SK-N-SH (cell line): ENCODE measurements around the gene C1QL1. TPM values are rescaled to one million over a fixed set of nuclear protein-coding genes. Genes with fewer than 3 reads are reported as not detected.

Experiments
- CTCF ChIA-PET: fragments of 300-600, 350-600 bp; formaldehyde crosslinking; extraction: SDS; loops from one replicate; lab custom pipeline; 2021; lab: Yijun Ruan, JAX
- POLR2A ChIA-PET: fragments of 350-600 bp; sonication (Branson Sonifier 250); formaldehyde crosslinking; extraction: SDS; loops from one replicate; lab custom pipeline; 2020; ENCODE audit warnings: antibody characterized with exemption, inconsistent platforms; lab: Yijun Ruan, JAX
- DNase-seq: peaks from one replicate; pipeline ENCODE4 v3.0.0; 2012
- H2AFZ ChIP-seq: fragments of 200-600 bp; sonication (generic); 2 replicates; pipeline ENCODE4 v1.8.1; 2016; ENCODE audit warnings: antibody characterized with exemption, mild to moderate bottlenecking, low read depth
- H3F3A ChIP-seq: fragments of 200-600 bp; sonication (generic); replicated peaks from 2 replicates; pipeline ENCODE3; 2016; ENCODE audit warnings: antibody characterized with exemption, mild to moderate bottlenecking; ENCODE audit not compliant: insufficient read depth
- H3K27ac ChIP-seq, 2 experiments: fragments of 200-500 bp in 1 of 2; fragments of 200-600 bp in 1 of 2; sonication (Bioruptor generic) in 1 of 2; sonication (generic), shearing (Covaris generic) in 1 of 2; 2 replicates each; pipeline versions ENCODE4 v1.5.1 to v1.6.1; 2014 to 2016; ENCODE audit warnings: low read depth in 2 of 2, inconsistent platforms in 1 of 2, low read length in 1 of 2, mild to moderate bottlenecking in 1 of 2, mixed read lengths in 1 of 2
- H3K27me3 ChIP-seq: fragments of 200-600 bp; sonication (generic), shearing (Covaris generic); 2 replicates; pipeline ENCODE4 v1.6.1; 2016; ENCODE audit warnings: mixed run types; ENCODE audit not compliant: insufficient read depth
- H3K36me3 ChIP-seq, 2 experiments: fragments of 200-500 bp in 1 of 2; fragments of 200-600 bp in 1 of 2; sonication (Bioruptor generic) in 1 of 2; sonication (generic) in 1 of 2; replicated peaks in 1 of 2; 2 replicates each; pipeline versions ENCODE3 to v1.5.1; 2014 to 2016; ENCODE audit warnings: low read length in 1 of 2, mild to moderate bottlenecking in 1 of 2; ENCODE audit not compliant: insufficient read depth in 2 of 2, control insufficient read depth in 1 of 2
- H3K4me1 ChIP-seq, 2 experiments: fragments of 200-500 bp in 1 of 2; fragments of 200-600 bp in 1 of 2; sonication (Bioruptor generic) in 1 of 2; sonication (generic), shearing (Covaris generic) in 1 of 2; 2 replicates each; pipeline versions ENCODE4 v1.5.1 to v1.6.1; 2014 to 2016; ENCODE audit warnings: low read depth in 1 of 2, low read length in 1 of 2, mixed run types in 1 of 2; ENCODE audit not compliant: insufficient read depth in 2 of 2, control insufficient read depth in 1 of 2
- H3K4me2 ChIP-seq: fragments of 200-600 bp; sonication (generic), shearing (Covaris generic); 2 replicates; pipeline ENCODE4 v1.6.1; 2017; ENCODE audit warnings: mixed run types
- H3K4me3 ChIP-seq, 2 experiments: fragments of 200-500 bp in 1 of 2; fragments of 200-600 bp in 1 of 2; sonication (Bioruptor generic) in 1 of 2; sonication (generic), shearing (Covaris generic) in 1 of 2; 2 replicates each; pipeline versions ENCODE4 v1.5.1 to v1.8.1; 2014 to 2016; ENCODE audit warnings: low read depth in 2 of 2, inconsistent platforms in 1 of 2, low read length in 1 of 2, mild to moderate bottlenecking in 1 of 2, mixed read lengths in 1 of 2, moderate library complexity in 1 of 2
- H3K79me2 ChIP-seq: fragments of 200-600 bp; sonication (generic); 2 replicates; pipeline ENCODE4 v1.8.1; 2017; ENCODE audit warnings: mild to moderate bottlenecking; ENCODE audit not compliant: insufficient read depth
- H3K9ac ChIP-seq: fragments of 200-600 bp; sonication (generic); 2 replicates; pipeline ENCODE4 v1.6.1; 2017; ENCODE audit warnings: mixed run types
- H3K9me2 ChIP-seq: fragments of 200-600 bp; sonication (generic); 2 replicates; pipeline ENCODE4 v1.6.1; 2017; ENCODE audit warnings: mixed run types
- H3K9me3 ChIP-seq: fragments of 200-600 bp; sonication (generic); 2 replicates; pipeline ENCODE4 v1.6.1; 2017; ENCODE audit warnings: mixed run types, mild to moderate bottlenecking, moderate library complexity
- H4K20me1 ChIP-seq: fragments of 200-600 bp; sonication (generic); 2 replicates; pipeline ENCODE4 v1.6.1; 2017; ENCODE audit warnings: mild to moderate bottlenecking, mixed run types; ENCODE audit not compliant: insufficient read depth
- CHD2 ChIP-seq: fragments of 150-350 bp; IDR thresholded peaks from 2 replicates; pipeline ENCODE4 v1.6.1; 2018; ENCODE audit warnings: low read length; ENCODE audit not compliant: partially characterized antibody
- GABPA ChIP-seq: IDR thresholded peaks from 2 replicates; pipeline ENCODE4 v1.4.0; 2012; ENCODE audit warnings: low read depth, mild to moderate bottlenecking
- JUND ChIP-seq: IDR thresholded peaks from 2 replicates; pipeline ENCODE4 v1.4.0; 2012
- MEF2A ChIP-seq: IDR thresholded peaks from 2 replicates; pipeline ENCODE4 v1.4.0; 2012; ENCODE audit warnings: low read depth, borderline replicate concordance
- NRF1 ChIP-seq: IDR thresholded peaks from 2 replicates; pipeline ENCODE4 v1.6.1; 2012; ENCODE audit warnings: low read depth, mild to moderate bottlenecking, low read length
- RFX5 ChIP-seq: IDR thresholded peaks from 2 replicates; pipeline ENCODE4 v1.6.1; 2012; ENCODE audit warnings: mild to moderate bottlenecking, improper control_type of control experiment, low read length
- RXRA ChIP-seq: IDR thresholded peaks from 2 replicates; pipeline ENCODE4 v1.4.0; 2012; ENCODE audit warnings: low read depth, mild to moderate bottlenecking, borderline replicate concordance
- SMC3 ChIP-seq: IDR thresholded peaks from 2 replicates; pipeline ENCODE4 v1.6.1; 2012; ENCODE audit warnings: low read depth, low read length, improper control_type of control experiment
- TCF12 ChIP-seq: IDR thresholded peaks from 2 replicates; pipeline ENCODE4 v1.4.0; 2012
- WGBS: methylation state at CpG from one replicate; pipeline ENCODE4 v1.1.6; 2017; ENCODE audit warnings: low lambda C conversion rate; 5-methylcytosine and 5-hydroxymethylcytosine counted together
- polyA plus RNA-seq, 3 experiments: library from polyadenylated mRNA; depleted of rRNA; stranded (reverse); fragments of >200 nt; gene quantifications; 2 replicates each; pipeline ENCODE4 v1.2.3, GENCODE V29; 2012
- TF ChIP-seq, protein P1 (sequence below): fragments of 150-350 bp; IDR thresholded peaks from 2 replicates; pipeline ENCODE4 v1.6.1; 2017; ENCODE audit warnings: antibody characterized with exemption, low read length, low read depth, borderline replicate concordance
- TF ChIP-seq, protein P2 (sequence below): IDR thresholded peaks from 2 replicates; pipeline ENCODE4 v1.4.0; 2012; ENCODE audit warnings: low read depth, borderline replicate concordance
- TF ChIP-seq, protein P3 (sequence below): fragments of 150-350 bp; IDR thresholded peaks from 2 replicates; pipeline ENCODE4 v1.6.1; 2016; ENCODE audit warnings: mild to moderate bottlenecking, low read depth, low read length

C1QL1 gene
- polyA plus RNA-seq, 1 of the 3 experiments (the other 2 are of a cell fraction): 11.9 TPM

DNA sequence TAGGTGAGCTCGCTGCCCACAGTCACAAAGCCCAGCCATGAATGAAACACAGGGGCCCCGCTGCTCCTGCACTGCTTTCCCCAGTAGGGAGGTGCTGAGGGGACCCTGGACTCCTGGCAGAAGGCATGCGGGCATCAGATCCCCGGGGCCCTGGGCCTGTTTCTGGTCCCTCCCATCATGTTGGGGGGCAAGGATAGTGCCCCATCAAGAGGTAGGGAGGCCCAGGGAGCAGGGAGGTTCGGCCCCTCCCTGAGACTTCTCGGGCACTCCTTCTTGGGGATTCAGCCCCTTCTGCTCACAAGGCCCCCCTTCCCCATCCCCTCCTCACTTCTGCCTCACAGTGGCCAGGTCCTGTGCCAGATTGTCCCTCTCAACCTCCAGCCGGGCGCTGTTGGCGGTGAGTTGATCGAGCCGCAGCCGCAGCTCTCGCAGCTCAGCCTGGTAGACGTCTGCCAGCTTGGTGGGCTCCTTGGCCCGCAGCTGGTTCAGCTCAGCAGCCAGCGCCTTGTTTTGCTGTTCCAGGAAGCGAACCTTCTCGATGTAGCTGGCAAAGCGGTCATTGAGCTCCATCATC is 53.3 kb downstream of the C1QL1 start:
- CTCF ChIA-PET: interaction anchor here (1.1 to 7.3 kb wide), 3 partner anchors 106 to 184 kb away, joined by 3 to 79 read pairs (median 5); no protein-coding TSS in a partner anchor

DNA sequence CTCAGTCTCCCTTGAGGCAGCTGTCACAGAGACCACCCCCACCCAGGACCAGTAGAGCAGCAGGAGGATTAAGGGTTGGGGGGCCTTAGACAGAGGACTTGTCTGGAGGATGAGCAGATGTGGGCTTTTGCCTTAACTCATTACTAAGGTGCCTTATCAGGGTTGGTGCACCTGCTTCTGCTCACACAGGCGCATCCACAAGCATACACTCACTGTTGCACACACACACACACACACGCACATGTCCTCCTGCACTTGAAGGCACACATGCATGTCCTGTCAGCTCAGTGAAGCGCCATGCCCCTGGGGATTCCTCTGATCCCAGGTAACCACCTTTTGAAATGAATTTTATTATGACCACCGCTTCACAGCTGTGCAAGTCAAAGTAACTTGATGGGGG is 54.0 kb downstream of the C1QL1 start:
- no peaks in the 10 kb centered on the region for H3K27me3 ChIP-seq
- H3F3A ChIP-seq: peaks cover 21% of the 10 kb centered on the region
- POLR2A ChIA-PET: no interaction called here
- H3K79me2 ChIP-seq: no peaks in the 10 kb centered on the region
- H4K20me1 ChIP-seq: no peaks in the 10 kb centered on the region
- no peak for DNase-seq
- H3K4me1 ChIP-seq: peaks cover 14 to 29% of the 10 kb centered on the region in 2 experiments; a peak in 3 of 4 replicates
- H3K4me2 ChIP-seq: no peak overlapping the region
- TF ChIP-seq NRF1 (no peak), MEF2A (no peak), GABPA (no peak), RFX5 (no peak), CHD2 (no peak)
- TF ChIP-seq, protein P1, sequence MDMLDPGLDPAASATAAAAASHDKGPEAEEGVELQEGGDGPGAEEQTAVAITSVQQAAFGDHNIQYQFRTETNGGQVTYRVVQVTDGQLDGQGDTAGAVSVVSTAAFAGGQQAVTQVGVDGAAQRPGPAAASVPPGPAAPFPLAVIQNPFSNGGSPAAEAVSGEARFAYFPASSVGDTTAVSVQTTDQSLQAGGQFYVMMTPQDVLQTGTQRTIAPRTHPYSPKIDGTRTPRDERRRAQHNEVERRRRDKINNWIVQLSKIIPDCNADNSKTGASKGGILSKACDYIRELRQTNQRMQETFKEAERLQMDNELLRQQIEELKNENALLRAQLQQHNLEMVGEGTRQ: no peak
- TF ChIP-seq, protein P2, sequence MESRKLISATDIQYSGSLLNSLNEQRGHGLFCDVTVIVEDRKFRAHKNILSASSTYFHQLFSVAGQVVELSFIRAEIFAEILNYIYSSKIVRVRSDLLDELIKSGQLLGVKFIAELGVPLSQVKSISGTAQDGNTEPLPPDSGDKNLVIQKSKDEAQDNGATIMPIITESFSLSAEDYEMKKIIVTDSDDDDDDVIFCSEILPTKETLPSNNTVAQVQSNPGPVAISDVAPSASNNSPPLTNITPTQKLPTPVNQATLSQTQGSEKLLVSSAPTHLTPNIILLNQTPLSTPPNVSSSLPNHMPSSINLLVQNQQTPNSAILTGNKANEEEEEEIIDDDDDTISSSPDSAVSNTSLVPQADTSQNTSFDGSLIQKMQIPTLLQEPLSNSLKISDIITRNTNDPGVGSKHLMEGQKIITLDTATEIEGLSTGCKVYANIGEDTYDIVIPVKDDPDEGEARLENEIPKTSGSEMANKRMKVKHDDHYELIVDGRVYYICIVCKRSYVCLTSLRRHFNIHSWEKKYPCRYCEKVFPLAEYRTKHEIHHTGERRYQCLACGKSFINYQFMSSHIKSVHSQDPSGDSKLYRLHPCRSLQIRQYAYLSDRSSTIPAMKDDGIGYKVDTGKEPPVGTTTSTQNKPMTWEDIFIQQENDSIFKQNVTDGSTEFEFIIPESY: no peak
- TF ChIP-seq, protein P3, sequence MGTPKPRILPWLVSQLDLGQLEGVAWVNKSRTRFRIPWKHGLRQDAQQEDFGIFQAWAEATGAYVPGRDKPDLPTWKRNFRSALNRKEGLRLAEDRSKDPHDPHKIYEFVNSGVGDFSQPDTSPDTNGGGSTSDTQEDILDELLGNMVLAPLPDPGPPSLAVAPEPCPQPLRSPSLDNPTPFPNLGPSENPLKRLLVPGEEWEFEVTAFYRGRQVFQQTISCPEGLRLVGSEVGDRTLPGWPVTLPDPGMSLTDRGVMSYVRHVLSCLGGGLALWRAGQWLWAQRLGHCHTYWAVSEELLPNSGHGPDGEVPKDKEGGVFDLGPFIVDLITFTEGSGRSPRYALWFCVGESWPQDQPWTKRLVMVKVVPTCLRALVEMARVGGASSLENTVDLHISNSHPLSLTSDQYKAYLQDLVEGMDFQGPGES: no peak
- no peaks in the 10 kb centered on the region for H3K9me3 ChIP-seq
- H3K36me3 ChIP-seq: no peaks in the 10 kb centered on the region
- WGBS: 94% methylated on average over 4 of the region's 4 CpGs
- CTCF ChIA-PET: interaction anchor here (1.1 to 7.3 kb wide), 4 partner anchors 107 to 221 kb away, joined by 3 to 79 read pairs (median 8); partner anchors contain the start of gene ACBD4
- no peak overlapping the region for H3K27ac ChIP-seq
- H3K9ac ChIP-seq: no peak overlapping the region
- no peaks in the 10 kb centered on the region for H3K9me2 ChIP-seq
- no peak overlapping the region for H2AFZ ChIP-seq
- H3K4me3 ChIP-seq: no peak overlapping the region

More for the DNA sequence above, 53.3 kb downstream of the C1QL1 start:
- Histone ChIP-seq H3K27me3 (no peaks in the 10 kb centered on the region), H3K4me2 (no peak overlapping the region), H3K27ac (no peak overlapping the region), H3K9me2 (no peaks in the 10 kb centered on the region), H2AFZ (no peak overlapping the region), H3K4me1 (peaks cover 17 to 28% of the 10 kb centered on the region in 2 experiments; a peak in 3 of 4 replicates), H3K79me2 (no peaks in the 10 kb centered on the region), H3F3A (peaks cover 16% of the 10 kb centered on the region), H3K4me3 (no peak overlapping the region), H3K9me3 (no peaks in the 10 kb centered on the region), H4K20me1 (no peaks in the 10 kb centered on the region), H3K9ac (no peak overlapping the region), H3K36me3 (no peaks in the 10 kb centered on the region)
- TF ChIP-seq RXRA (no peak), SMC3 (no peak), NRF1 (no peak), JUND (no peak), TCF12 (no peak)
- peak; percentile 22 for DNase-seq
- 83% methylated on average over 13 of the region's 19 CpGs for WGBS
- POLR2A ChIA-PET: no interaction called here
